SH-SY5Y (cell line): ENCODE measurements around the gene NOL4L.
A peak's percentile ranks its signal among the peaks of the same experiment; 100 is the strongest.

Source experiments
- GATA2 ChIP-seq: IDR thresholded peaks from 2 replicates; pipeline ENCODE4 v1.6.1; 2011; ENCODE audit warnings: mild to moderate bottlenecking, low read depth, low read length
- GATA3 ChIP-seq: IDR thresholded peaks from 2 replicates; pipeline ENCODE4 v1.6.1; 2011; ENCODE audit warnings: low read depth, mild to moderate bottlenecking, low read length, moderate library complexity

The NOL4L gene

DNA sequence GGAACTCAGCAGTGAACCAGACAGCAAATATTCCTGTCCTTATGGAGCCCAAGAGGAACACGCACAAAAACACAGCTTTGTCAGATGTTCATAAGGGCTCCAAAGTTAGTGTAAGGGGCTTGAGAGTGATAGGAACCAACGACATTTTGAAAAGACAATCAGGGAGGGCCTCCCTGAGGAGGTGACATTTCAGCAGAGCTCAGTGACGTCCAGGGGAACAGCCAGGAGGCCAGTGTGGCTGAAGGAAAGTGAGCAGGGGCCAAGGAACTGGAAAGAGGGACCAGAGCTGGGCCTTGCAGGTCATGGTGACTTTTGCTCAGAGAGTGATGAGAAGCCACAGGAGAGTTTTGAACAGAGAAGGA, 16.1 kb downstream of the NOL4L start:
- no peak for TF ChIP-seq GATA2
- TF ChIP-seq GATA3: no peak

DNA sequence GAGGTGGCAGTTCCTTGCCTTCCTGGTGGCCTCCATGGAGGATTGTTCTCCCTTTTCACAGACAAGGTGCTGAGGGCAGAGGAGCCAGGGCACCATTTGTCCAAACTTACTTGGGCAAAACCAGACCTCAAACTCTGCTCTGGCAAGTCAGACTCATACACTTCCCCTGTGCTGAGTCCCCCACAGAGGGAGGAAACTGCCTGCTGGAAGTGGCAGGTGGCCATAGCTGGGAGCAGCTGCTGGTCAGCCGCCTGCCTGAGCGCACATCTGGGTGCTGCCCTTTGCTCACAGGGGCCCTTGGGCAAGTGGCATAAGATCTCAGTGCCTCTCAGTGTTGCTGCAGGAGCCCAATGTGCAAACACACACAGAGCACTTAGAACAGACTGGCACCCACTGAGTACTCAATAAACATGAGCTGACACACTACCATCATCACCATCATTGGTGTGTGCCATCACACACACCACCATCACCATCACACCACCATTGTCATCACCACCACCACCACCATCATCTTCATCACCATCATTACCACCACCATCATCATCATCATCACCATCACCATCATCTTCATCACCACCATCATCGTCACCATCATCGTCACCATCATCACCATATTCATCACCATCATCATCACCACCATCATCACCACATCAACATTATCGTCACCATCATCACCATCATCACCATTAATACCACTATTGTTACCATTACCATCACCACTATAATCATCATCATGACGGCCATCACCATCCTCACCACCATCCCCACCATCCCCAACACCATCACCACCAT, 17.6 kb downstream of the NOL4L start:
- no peak for TF ChIP-seq GATA3
- TF ChIP-seq GATA2: no peak

DNA sequence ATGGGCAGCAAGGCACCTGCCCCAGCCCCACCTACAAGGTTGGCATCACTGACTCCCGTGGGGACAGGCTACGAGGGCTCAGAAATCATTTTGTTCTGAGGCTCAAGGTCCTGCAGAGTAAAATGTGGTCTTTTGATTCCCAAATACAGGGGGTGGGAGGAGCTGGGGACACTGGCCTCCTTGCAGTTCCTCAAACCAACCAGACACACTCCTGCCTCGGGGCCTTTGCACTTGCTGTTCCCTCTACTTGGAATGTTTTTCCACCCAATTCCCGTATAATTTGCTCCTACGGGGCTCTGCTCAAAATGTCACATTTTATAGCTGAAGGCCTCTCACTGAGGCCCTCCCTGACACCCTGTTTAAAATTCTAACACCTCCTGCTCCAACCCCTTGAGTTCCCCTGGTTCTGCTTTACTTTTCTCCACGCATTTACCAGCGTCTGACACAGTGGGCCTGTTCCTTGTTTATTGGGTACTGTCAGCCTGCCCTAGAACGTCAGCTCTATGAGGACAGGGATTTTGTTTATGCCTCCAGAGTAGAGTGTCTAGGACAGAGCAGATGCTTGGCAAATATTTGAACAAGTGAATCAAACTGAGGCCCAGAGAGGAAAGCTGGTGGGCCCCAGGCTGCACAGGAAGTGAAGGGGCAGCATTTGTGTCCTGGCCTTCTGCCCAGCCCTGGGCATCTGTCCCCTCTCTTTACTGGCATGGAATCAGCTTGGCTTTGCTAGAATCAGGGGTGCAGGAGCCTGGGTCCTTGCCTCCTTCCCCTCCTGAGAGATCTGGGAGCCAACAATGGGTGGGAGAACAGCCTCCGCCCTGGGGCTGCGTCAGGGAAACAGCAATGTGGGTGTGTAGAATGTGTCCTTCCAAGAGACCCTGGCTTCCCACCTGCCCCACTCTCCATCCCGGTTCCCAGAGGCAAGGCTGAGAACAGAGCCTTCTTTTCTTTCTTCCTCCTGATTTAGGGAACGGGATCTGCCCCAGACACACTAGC, 18.5 kb downstream of the NOL4L start:
- TF ChIP-seq GATA2: no peak

DNA sequence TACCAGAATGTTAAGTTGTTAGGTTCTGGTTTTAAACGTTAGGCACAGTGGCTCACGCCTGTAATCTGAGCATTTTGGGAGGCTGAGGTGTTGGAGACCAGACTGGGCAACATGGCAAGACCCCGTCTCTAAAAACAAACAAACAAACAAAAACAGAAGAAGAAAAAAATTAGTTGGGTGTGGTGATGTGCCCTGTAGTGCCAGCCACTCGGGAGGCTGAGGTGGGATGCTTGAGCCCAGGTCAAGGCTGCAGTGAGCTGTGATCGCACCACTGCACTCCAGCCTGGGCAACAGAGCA, 19.4 kb downstream of the NOL4L start:
- no peak for TF ChIP-seq GATA2
- TF ChIP-seq GATA3: no peak

DNA sequence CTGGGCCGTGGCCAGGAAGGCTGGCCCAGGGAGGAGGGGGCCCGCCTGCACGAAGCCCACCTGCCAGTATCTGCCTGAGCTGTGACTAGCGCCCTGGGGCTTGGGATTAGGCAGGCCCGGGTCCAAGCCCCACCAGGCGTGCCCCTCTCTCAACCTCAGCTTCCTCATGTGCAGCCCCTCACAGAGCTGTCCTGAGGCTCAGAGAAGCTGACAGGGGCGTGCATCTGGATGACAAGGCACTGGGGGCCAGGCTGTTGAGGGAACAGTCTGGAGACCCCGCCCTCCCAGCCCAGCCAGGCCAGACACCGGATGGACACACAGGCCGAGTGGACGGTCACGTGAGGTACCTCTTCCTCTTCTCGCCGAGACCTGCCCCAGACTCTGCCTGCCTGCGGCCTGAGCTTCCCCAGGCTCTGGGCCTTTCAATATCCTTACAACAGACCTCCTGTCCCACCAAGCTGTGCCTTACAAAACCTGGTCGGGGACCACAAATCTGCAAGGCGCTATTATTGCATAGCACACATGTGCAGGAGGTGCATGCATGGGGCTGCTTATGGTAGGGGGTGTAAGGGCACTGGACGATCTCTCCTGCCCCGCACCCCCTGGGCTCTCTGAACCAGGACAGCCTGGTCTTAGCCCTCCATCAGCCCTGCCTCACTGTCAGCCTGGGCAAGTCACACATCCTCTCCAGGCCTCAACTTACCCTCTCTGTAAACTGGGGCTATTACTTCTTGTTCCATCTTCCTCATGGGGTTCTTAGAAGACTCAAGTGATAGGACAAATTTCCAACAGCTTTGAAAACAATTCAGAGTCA, 20.0 kb downstream of the NOL4L start:
- TF ChIP-seq GATA2: no peak
- no peak for TF ChIP-seq GATA3

DNA sequence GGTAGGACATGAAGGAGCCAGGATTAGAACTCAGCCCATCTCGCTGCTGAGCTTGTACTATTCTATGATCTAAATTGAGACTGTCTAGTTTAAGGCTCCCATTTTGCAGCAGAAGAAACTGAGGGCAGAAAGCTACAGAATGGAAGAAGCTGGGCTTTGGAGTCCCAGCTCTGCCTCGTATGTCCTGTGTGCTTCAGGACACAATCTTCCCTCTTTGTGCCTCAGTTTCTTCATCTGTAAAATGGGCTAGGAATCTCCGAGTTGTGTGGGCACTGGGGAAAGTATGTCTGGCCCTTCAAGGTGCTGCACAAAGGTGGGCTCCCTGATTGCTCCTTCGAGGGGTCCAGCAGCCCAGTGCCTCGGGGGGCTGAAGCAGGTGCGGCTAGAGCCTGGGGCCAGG, 20.7 kb downstream of the NOL4L start:
- no peak for TF ChIP-seq GATA3
- TF ChIP-seq GATA2: no peak

DNA sequence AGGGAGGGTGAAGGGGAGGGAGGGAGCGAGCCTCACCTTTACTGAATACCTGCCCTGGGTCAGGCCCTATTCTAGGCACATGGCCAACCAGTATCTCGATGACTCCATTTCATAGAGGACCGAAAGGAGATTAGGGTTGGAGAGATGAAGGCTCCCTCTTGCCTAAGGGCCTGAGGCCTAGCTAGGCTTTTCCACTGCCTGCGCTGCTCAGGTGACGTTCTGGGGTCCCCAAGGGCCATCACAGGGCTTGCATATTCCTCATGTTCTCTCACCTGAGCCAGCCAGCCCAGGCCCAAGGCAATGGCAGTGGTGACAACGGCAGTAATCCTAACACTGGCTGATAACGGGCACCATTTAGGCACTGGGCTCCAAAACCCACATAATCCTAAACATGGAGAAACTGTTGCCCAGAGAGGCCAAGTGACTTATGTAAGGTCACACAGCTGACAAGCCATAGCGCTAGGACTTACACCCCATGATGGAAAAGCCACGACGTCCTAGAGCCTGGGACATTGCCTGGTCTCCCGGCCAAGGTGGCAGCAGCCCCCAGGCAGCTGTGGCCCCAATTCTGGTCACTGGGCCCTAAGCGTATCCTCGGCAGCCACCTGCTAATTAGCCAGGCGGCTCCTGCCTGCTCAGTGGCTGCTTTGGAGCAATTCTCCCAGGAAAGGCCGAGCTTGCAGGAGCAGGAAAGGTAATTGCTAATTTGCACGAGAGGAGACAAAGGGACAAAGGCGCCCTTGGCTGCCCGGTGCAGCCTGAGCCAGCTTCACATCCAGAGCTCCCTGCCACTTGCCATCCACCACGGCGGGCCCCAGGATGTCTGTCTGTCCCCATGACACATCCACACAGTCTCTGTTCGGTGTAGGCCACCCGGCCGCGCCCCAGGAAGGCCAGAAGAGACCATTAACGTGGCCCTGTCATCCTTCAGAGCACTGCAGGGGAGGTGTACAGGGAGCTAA, 21.5 kb downstream of the NOL4L start:
- TF ChIP-seq GATA3 (no peak), GATA2 (no peak)

DNA sequence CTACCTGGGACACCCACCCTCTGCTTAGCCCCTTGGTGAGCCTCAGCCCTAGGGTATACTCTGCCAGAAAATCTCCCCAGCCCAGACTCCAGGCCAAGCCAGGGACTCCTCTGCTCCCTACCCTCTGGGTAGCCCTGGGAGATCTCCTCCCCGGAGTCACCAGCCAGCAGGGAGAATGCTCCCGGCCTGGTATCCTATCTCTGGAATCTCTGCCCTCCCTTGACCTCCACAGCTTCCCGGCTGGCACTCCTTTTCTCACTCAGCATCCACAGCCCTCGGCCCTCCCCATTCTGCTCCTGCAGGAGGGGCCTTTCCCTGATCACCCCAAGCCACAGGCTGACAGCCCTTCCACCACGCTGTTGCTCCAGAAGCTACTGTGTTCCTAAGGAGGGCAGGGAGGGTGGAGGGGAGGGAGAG, 22.6 kb downstream of the NOL4L start:
- TF ChIP-seq GATA2 (peak; percentile 90), GATA3 (no peak)

DNA sequence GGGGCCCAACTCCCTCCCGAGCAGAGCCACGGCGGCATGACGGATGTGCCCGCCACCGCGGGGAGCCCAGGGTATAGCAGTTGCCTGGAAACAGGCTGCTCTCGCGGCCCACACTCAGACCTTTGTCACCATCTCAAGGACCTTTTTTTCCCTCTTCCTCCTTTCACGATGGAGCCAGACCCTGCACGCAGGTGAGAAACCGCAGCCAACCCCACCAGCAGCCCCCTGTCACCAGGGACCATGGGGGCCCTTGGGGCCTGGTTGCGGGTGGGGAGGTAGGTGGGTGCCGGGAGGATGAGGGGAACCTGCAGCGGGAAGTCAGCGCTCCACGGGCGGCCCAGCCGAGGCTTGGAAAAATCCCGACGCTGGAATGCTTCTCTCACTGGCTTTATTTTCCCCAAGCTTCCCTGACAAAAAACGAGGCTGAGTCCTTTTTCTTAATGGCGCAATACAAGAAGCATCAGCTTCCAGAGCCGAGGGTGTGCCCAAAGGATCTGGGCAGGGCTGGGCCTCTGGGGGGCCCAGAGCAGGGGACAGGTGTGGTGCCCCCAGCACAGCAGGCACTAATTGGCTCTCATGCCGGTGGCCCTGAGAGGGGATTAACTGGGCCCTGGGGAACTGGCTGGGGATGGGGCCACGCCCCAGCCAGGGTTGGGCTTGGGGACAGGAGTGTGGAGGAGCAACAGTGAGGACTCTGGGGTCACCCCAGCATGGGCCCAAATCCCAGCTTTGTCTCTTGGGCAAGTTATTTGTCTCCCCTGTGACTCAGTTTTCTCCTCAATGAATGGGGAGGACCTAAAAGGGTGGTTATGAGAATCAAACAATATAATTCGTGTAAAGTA, 23.9 kb downstream of the NOL4L start:
- TF ChIP-seq GATA2 (no peak), GATA3 (no peak)

DNA sequence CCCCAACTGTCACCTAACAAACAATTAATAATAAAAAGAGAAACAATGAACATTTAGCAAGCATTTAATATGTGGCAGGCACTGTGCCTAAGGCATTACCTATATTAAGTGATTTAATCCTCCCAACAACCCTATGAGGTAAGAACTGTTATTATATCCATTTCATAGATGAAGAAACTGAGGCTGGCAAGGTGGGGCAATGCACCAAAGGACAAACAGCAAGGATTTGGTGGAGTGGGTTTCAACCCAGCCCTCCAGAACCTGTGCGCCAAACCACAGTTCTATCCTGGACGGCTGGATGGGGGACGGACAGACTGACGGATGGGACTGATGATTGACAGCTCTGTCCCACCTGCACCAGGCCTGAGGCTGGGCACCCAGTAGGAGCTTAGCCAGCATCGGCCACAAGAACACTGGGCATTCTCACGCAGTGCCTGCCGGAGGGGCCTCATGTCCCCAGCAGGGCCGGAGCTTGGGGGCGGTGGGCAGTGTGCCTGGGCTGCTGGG, 24.6 kb downstream of the NOL4L start:
- no peak for TF ChIP-seq GATA3
- TF ChIP-seq GATA2: no peak

DNA sequence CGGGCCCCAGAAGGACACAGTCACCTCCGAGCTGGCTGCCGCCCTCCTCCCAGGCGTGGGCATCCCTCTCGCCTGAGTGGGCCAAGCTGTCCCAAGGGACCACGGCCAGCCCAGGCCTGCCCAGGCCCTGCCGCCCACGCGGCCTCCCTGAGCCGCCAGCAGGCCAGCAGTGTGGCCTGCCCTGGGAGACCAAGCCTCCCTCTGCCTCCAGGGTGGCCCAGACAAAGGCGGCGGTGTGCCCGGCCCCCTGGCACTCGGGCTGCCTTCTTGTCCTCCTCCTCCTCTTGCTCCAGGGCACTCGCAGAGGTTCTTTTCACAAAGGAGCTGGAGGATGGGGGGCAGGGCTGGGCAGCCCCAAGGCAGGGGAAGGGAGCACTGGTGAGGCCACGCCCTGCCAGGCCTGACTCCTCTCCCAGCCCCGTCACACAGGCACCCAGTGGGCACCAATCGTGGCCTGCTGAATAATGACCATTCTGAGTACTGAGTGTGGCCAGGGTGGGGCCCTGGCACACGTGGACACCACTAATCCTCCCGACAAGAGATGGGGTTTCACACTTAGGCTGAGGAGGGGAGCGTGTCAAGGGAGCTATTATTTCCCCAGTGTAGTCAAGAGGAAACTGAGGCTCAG, 25.3 kb downstream of the NOL4L start:
- TF ChIP-seq GATA3: no peak
- no peak for TF ChIP-seq GATA2
